Activated CD8-positive, alpha-beta T cell treated with anti-CD3 and anti-CD28 coated beads, Interleukin-2, amount 10 ng/mL, durations not matched to agents 7 days and 5 days (primary cell): ENCODE results near the gene FRMPD2. TPM values are rescaled to one million over a fixed set of nuclear protein-coding genes. Genes with fewer than 3 reads are reported as not detected.
"Not testable (repeated sequence)": the region's sequence is repeated elsewhere in the genome, so short reads cannot be mapped to it uniquely, and the experiment has no call there.

ENCODE experiments used
- ATAC-seq: fragments of 150-1000 bp; cut with Tn5 transposase; one replicate; pipeline ENCODE4 v1.10.0; 2021; ENCODE audit warnings: moderate library complexity
- CTCF ChIA-PET: fragments of 350-600 bp; sonication (Branson Sonifier 250); formaldehyde crosslinking; loops from one replicate; lab custom pipeline; 2021; ENCODE audit warnings: antibody characterized with exemption; lab: Charles Lee
- POLR2A ChIA-PET: fragments of 350-600 bp; sonication (Branson Sonifier 250); formaldehyde crosslinking; loops from one replicate; lab custom pipeline; 2021; ENCODE audit warnings: antibody characterized with exemption; lab: Charles Lee
- DNase-seq: peaks from one replicate; pipeline ENCODE4 v3.0.0-alpha.2; 2020
- H3K27ac Mint-ChIP-seq: one replicate; pipeline ENCODE4 v1.8.0; 2021; ENCODE audit warnings: mild to moderate bottlenecking, mixed read lengths
- H3K27me3 Mint-ChIP-seq: one replicate; pipeline ENCODE4 v1.8.0; 2021; ENCODE audit warnings: low read depth, mixed read lengths
- H3K36me3 Mint-ChIP-seq: one replicate; pipeline ENCODE4 v1.8.0; 2021; ENCODE audit warnings: low read depth, mixed read lengths
- H3K4me1 Mint-ChIP-seq: one replicate; pipeline ENCODE4 v1.8.0; 2021; ENCODE audit warnings: low read depth, mixed read lengths
- H3K4me3 Mint-ChIP-seq: one replicate; pipeline ENCODE4 v1.8.0; 2021; ENCODE audit warnings: mild to moderate bottlenecking, mixed read lengths
- H3K9me3 Mint-ChIP-seq: one replicate; pipeline ENCODE4 v1.8.0; 2022; ENCODE audit warnings: mixed read lengths; ENCODE audit not compliant: insufficient read depth
- total RNA-seq, 2 experiments: library from RNA; stranded (reverse); gene quantifications; one replicate each; pipeline ENCODE4 v1.2.3, GENCODE V29; 2021

FRMPD2 gene
- total RNA-seq, 2 experiments from 2014 or later = not detected

- ATAC-seq, POLR2A ChIA-PET: not testable (repeated sequence)
Measured at GRCh38 chr10:48128954-48129353, 145.5 kb downstream of the FRMPD2 start.

GRCh38 chr10:48126251-48126650 is 148.2 kb downstream of the FRMPD2 start:
- ATAC-seq, DNase-seq, H3K4me3 Mint-ChIP-seq, H3K36me3 Mint-ChIP-seq, H3K4me1 Mint-ChIP-seq, POLR2A ChIA-PET, CTCF ChIA-PET, H3K27ac Mint-ChIP-seq, H3K9me3 Mint-ChIP-seq, H3K27me3 Mint-ChIP-seq: not testable (repeated sequence)

More at GRCh38 chr10:48128954-48129353, 145.5 kb downstream of the FRMPD2 start:
- DNase-seq, H3K4me3 Mint-ChIP-seq, H3K4me1 Mint-ChIP-seq, H3K36me3 Mint-ChIP-seq, H3K9me3 Mint-ChIP-seq, H3K27me3 Mint-ChIP-seq, CTCF ChIA-PET, H3K27ac Mint-ChIP-seq: not testable (repeated sequence)

GRCh38 chr10:48125631-48126030 is 148.9 kb downstream of the FRMPD2 start:
- H3K9me3 Mint-ChIP-seq, CTCF ChIA-PET, POLR2A ChIA-PET, H3K27ac Mint-ChIP-seq, ATAC-seq, H3K4me3 Mint-ChIP-seq, DNase-seq, H3K27me3 Mint-ChIP-seq, H3K36me3 Mint-ChIP-seq, H3K4me1 Mint-ChIP-seq: not testable (repeated sequence)

GRCh38 chr10:48122618-48123017 is 151.9 kb downstream of the FRMPD2 start:
- H3K9me3 Mint-ChIP-seq, POLR2A ChIA-PET, DNase-seq, H3K4me3 Mint-ChIP-seq, H3K27me3 Mint-ChIP-seq, H3K27ac Mint-ChIP-seq, CTCF ChIA-PET, ATAC-seq, H3K36me3 Mint-ChIP-seq, H3K4me1 Mint-ChIP-seq: not testable (repeated sequence)

- H3K27ac Mint-ChIP-seq, CTCF ChIA-PET, DNase-seq, H3K36me3 Mint-ChIP-seq, H3K27me3 Mint-ChIP-seq, POLR2A ChIA-PET, H3K4me1 Mint-ChIP-seq, H3K4me3 Mint-ChIP-seq, ATAC-seq, H3K9me3 Mint-ChIP-seq: not testable (repeated sequence)
Measured at GRCh38 chr10:48110277-48110676, 164.2 kb downstream of the FRMPD2 start.

Other genes with a start within 250 kb of the FRMPD2 start
- 10 to 100 TPM; 29.4 to 30.7 TPM for gene MAPK8, start 32.0 kb upstream of the FRMPD2 start, total RNA-seq